Measurements from ENCODE around the gene FXYD6. TPM values are rescaled to one million over a fixed set of nuclear protein-coding genes. Genes with fewer than 3 reads are reported as not detected.

Gene FXYD6
- total RNA-seq, 2 donors from 2014 or later, result 6.4 to 29.8 TPM

DNA sequence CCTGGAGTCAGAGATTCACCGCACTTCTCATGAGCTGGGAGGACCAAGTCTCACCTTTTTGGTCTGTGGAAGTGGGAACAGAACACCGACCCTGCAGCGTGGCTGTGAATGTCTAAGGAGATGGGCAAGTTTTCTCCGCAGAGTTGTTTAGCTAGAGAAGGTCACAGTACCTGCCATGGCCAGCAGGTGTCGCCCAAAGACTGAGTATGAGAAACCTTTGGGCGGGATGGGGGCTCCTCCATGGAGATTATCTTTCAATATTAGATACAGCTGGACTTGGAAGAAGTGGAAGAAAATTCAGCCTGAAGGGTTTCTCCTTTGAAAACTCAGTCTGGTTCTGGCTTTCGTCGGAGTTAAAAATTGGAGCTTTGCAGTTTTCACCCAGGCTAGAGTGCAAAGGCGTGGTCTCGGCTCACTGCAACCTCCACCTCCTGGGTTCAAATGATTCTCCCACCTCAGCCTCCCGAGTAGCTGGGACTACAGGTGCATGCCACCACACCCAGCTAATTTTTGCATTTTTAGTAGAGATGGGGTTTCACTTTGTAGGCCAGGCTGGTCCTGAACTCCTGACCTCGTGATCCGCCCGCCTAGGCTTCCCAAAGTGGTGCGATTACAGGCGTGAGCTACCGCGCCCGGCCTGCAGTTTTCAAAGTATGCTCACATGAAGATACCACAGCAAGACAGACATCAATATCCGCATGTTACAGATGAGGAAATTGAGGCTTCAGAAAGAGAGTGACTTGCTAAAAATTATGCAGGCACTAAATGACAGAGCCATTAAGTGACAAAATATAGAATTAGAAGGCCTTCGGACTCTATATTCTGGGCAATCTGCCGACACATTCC, 68.8 kb downstream of the FXYD6 start:
- Histone ChIP-seq H3K4me1 (peaks cover 8% of the 10 kb centered on the region), H3K9ac (ENCODE audit: low read depth in 2 of 2, low read length in 2 of 2) (no peak overlapping the region), H3K4me3 (no peak overlapping the region), H3K27me3 (no peaks in the 10 kb centered on the region), H3K27ac (no peak overlapping the region), H3K36me3 (no peaks in the 10 kb centered on the region), H3K9me3 (no peaks in the 10 kb centered on the region)
- TF ChIP-seq, protein P1, sequence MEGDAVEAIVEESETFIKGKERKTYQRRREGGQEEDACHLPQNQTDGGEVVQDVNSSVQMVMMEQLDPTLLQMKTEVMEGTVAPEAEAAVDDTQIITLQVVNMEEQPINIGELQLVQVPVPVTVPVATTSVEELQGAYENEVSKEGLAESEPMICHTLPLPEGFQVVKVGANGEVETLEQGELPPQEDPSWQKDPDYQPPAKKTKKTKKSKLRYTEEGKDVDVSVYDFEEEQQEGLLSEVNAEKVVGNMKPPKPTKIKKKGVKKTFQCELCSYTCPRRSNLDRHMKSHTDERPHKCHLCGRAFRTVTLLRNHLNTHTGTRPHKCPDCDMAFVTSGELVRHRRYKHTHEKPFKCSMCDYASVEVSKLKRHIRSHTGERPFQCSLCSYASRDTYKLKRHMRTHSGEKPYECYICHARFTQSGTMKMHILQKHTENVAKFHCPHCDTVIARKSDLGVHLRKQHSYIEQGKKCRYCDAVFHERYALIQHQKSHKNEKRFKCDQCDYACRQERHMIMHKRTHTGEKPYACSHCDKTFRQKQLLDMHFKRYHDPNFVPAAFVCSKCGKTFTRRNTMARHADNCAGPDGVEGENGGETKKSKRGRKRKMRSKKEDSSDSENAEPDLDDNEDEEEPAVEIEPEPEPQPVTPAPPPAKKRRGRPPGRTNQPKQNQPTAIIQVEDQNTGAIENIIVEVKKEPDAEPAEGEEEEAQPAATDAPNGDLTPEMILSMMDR (IDR thresholded peaks at IDR 0.05), result peak; percentile 85
- DNase-seq, result peak; percentile 87
- intact Hi-C loops (cut with DNase I), result no loop called here

DNA sequence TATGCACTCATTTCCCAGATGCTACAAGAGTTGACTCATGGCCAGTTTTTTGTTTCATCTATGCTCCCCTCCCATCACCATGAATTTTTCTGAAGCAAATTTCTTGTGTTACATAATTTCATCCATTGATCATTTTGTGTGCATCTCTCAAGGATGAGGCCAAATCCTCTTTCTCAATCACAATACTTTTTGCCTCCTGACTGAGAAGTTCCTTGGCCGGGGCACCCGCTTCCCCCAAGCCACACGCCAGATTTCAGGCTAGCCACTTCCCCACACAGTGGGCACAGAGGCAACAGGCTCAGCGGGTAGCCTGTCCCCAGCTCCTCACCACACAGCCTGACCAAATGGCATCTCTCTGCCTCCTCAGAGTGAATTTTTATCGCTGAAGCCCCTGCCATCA, 69.6 kb downstream of the FXYD6 start:
- H3K27me3 ChIP-seq, result no peaks in the 10 kb centered on the region
- H3K9ac ChIP-seq (ENCODE audit: low read depth in 2 of 2, low read length in 2 of 2), result no peak overlapping the region
- no peak for DNase-seq
- H3K9me3 ChIP-seq, result no peaks in the 10 kb centered on the region
- peaks cover 8% of the 10 kb centered on the region for H3K4me1 ChIP-seq
- no peak overlapping the region for H3K27ac ChIP-seq
- H3K4me3 ChIP-seq, result no peak overlapping the region
- intact Hi-C loops (cut with DNase I), result no loop called here
- H3K36me3 ChIP-seq, result no peaks in the 10 kb centered on the region
- TF ChIP-seq, protein P1 (IDR thresholded peaks at IDR 0.05), result no peak

DNA sequence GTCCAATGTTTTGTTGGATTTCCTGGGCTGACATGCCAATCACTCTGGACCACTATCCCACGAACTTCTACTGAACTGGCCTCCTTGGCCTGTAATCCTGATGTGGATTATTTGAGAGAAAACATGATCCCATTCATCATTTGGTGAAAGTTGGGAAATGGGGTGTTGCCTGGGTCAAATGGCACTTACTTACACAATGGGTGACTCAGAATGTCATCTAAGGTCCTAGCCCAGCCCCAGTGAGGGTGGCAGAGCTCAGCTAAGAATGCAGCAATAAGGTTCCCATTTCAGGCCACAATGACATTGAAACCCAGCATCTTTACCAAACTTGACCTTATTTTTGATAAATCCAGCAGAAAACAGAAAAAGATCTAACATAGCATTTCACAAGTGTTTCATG, 71.4 kb downstream of the FXYD6 start:
- H3K9ac ChIP-seq (ENCODE audit: low read depth in 2 of 2, low read length in 2 of 2), result no peak overlapping the region
- peaks cover 8% of the 10 kb centered on the region for H3K4me1 ChIP-seq
- no peaks in the 10 kb centered on the region for H3K27me3 ChIP-seq
- no peak overlapping the region for H3K4me3 ChIP-seq
- H3K27ac ChIP-seq, result no peak overlapping the region
- H3K36me3 ChIP-seq, result no peaks in the 10 kb centered on the region
- TF ChIP-seq, protein P1 (IDR thresholded peaks at IDR 0.05), result no peak
- no peak for DNase-seq
- intact Hi-C loops (cut with DNase I), result no loop called here
- no peaks in the 10 kb centered on the region for H3K9me3 ChIP-seq

DNA sequence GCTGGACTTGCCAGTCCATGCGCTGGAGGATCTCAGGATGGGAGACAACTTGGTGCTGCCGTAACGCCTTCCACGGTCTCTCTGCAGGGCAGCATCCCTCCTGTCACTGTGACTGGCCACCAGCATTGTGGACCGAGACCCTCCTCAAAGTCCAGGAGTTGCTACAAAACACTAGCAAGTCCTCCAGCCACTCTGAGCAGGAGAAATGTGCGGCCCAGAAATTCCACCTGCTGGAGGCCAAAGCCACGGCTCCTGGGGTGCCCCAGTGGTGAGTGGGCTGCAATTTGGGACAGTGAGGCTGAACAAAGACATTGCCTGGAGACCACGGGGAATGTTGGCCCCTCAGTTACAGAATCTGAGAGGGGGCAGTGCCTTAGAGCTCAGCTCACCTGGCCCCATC, 72.6 kb downstream of the FXYD6 start:
- Histone ChIP-seq H3K9ac (ENCODE audit: low read depth in 2 of 2, low read length in 2 of 2) (no peak overlapping the region), H3K36me3 (no peaks in the 10 kb centered on the region), H3K9me3 (no peaks in the 10 kb centered on the region), H3K27ac (no peak overlapping the region), H3K4me3 (no peak overlapping the region), H3K4me1 (peaks cover under 1% of the 10 kb centered on the region), H3K27me3 (no peaks in the 10 kb centered on the region)
- TF ChIP-seq, protein P1 (IDR thresholded peaks at IDR 0.05), result no peak
- intact Hi-C loops (cut with DNase I), result no loop called here
- no peak for DNase-seq

DNA sequence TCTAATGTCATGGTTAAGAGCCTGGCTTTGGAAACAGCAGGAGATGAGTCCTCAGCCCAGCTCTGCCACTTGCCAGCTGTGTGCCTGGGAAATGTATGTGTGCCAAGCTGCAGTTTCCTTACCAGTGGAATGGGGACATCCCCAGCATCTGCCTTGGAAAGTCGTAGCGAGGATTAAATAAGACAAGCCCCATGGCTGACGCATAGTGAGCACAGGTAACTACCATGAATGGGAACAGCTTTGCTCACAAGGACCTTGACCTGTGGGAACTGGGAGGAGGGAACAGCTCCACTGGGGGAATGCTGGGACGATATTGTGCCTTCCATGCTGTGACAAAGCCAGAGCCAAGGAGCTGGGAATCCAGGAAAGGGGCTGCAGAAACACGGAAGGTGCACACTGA, 76.8 kb downstream of the FXYD6 start:
- peaks cover 5% of the 10 kb centered on the region for H3K4me1 ChIP-seq
- H3K9ac ChIP-seq (ENCODE audit: low read depth in 2 of 2, low read length in 2 of 2), result no peak overlapping the region
- H3K36me3 ChIP-seq, result no peaks in the 10 kb centered on the region
- peaks cover 28% of the 10 kb centered on the region for H3K27me3 ChIP-seq
- intact Hi-C loops (cut with DNase I), result no loop called here
- no peaks in the 10 kb centered on the region for H3K9me3 ChIP-seq
- no peak for DNase-seq
- no peak overlapping the region for H3K4me3 ChIP-seq
- no peak overlapping the region for H3K27ac ChIP-seq
- TF ChIP-seq, protein P1 (IDR thresholded peaks at IDR 0.05), result no peak

All from colonic mucosa (tissue), 4 donors.